Uterus (tissue), 4 donors: Measurements from ENCODE around the gene IGSF23. TPM values are rescaled to one million over a fixed set of nuclear protein-coding genes. Genes with fewer than 3 reads are reported as not detected.

ENCODE experiments used
- DNase-seq, 2 donors: peaks; one replicate each; pipeline ENCODE4 v3.0.0-alpha.2; 2019 to 2020
- H3K27ac ChIP-seq, 2 donors: fragments of 200-600 bp; sonication (generic); 1 replicate in 1 of 2; 2 replicates in 1 of 2; pipeline ENCODE4 v1.5.1; 2016 to 2018
- H3K27me3 ChIP-seq, 2 donors: fragments of 200-600 bp; sonication (generic); one replicate each; pipeline ENCODE4 v1.5.1; 2018 to 2019; ENCODE audit warnings: control low read depth in 1 of 2
- H3K36me3 ChIP-seq, 2 donors: fragments of 200-600 bp; sonication (generic); one replicate each; pipeline ENCODE4 v1.5.1; 2019; ENCODE audit warnings: control low read depth in 1 of 2
- H3K4me1 ChIP-seq, 2 donors: fragments of 200-600 bp; sonication (generic); one replicate each; pipeline ENCODE4 v1.5.1; 2018 to 2019; ENCODE audit warnings: control low read depth in 1 of 2
- H3K4me3 ChIP-seq, 2 donors: fragments of 200-600 bp; sonication (generic); 1 replicate in 1 of 2; 2 replicates in 1 of 2; pipeline ENCODE4 v1.5.1; 2018 to 2019; ENCODE audit warnings: mild to moderate bottlenecking in 1 of 2
- H3K9me3 ChIP-seq, 2 donors: fragments of 200-600 bp; sonication (generic); one replicate each; pipeline ENCODE4 v1.5.1; 2019; ENCODE audit warnings: control low read depth in 1 of 2
- CTCF ChIP-seq, 4 experiments: fragments of 200-600 bp in 2 of 4; fragments of 450-650 bp in 2 of 4; sonication (generic) in 2 of 4; IDR thresholded peaks; one replicate each; pipeline ENCODE4 v1.5.1; 2016 to 2019; ENCODE audit warnings: antibody characterized with exemption in 4 of 4, mild to moderate bottlenecking in 2 of 4, moderate library complexity in 1 of 4
- POLR2A ChIP-seq, 2 donors: fragments of 450-650 bp; IDR thresholded peaks; one replicate each; pipeline ENCODE4 v1.6.1; 2016; ENCODE audit warnings: antibody characterized with exemption in 2 of 2, mild to moderate bottlenecking in 1 of 2, moderate library complexity in 1 of 2
- intact Hi-C: fragments of 100-400 bp; cut with DNase I; formaldehyde crosslinking; loops from one replicate; pipeline ENCODE4 v1.15.1; 2023; ENCODE audit warnings: low total_unique reads
- total RNA-seq, 4 donors: library from RNA; depleted of rRNA in 3 of 4; stranded (reverse); fragments of >200 nt in 3 of 4; gene quantifications; one replicate each; pipeline versions ENCODE4 v1.1.0 to v1.2.4, GENCODE V29; 2014 to 2023
- donor health status: DM: yes; HTN: yes; CAD: no.

IGSF23 gene
- total RNA-seq, 4 donors from 2014 or later = not detected

GRCh38 chr19:44661205-44661604, 47.8 kb downstream of the IGSF23 start:
- H3K27me3 ChIP-seq = no peaks in the 10 kb centered on the region
- intact Hi-C loops = no loop called here

DNA sequence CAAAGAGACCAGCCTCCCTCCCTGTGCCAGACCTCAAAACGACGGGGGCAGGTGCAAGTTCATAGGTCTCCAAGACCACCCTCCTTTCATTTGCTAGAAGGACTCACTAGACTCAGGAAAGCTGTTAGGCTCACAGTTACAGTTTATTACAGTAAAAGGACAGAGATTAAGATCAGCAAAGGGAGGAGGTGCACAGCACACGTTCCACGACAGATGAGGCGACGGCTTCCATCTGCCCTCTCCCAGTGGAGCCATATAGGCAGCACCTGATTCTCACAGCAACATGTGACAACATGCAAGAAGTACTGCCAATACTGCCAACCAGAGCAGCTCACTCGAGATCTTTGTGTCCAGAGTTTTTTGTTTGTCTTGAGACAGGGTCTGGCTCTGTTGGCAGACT, 48.5 kb downstream of the IGSF23 start:
- Histone ChIP-seq H3K4me1 (no peaks in the 10 kb centered on the region), H3K27ac (no peak overlapping the region), H3K36me3 (no peaks in the 10 kb centered on the region), H3K27me3 (no peaks in the 10 kb centered on the region), H3K9me3 (no peaks in the 10 kb centered on the region), H3K4me3 (no peak overlapping the region)
- no peak for TF ChIP-seq POLR2A (IDR thresholded peaks at IDR 0.05)
- no peak for TF ChIP-seq CTCF (IDR thresholded peaks at IDR 0.05)
- DNase-seq = no peak
- intact Hi-C loops = no loop called here

More at GRCh38 chr19:44661205-44661604, 47.8 kb downstream of the IGSF23 start:
- Histone ChIP-seq H3K4me1 (no peaks in the 10 kb centered on the region), H3K36me3 (no peaks in the 10 kb centered on the region), H3K9me3 (no peaks in the 10 kb centered on the region), H3K27ac (no peak overlapping the region), H3K4me3 (no peak overlapping the region)
- TF ChIP-seq POLR2A (IDR thresholded peaks at IDR 0.05) = no peak
- TF ChIP-seq CTCF (IDR thresholded peaks at IDR 0.05) = no peak
- no peak for DNase-seq

GRCh38 chr19:44662691-44663385, 49.5 kb downstream of the IGSF23 start:
- intact Hi-C loops = no loop called here
- H3K36me3 ChIP-seq = no peaks in the 10 kb centered on the region
- H3K27me3 ChIP-seq = no peaks in the 10 kb centered on the region

GRCh38 chr19:44663996-44664395, 50.6 kb downstream of the IGSF23 start:
- no peaks in the 10 kb centered on the region for H3K4me1 ChIP-seq
- H3K27me3 ChIP-seq = no peaks in the 10 kb centered on the region
- TF ChIP-seq POLR2A (IDR thresholded peaks at IDR 0.05) (no peak), CTCF (IDR thresholded peaks at IDR 0.05) (no peak)
- no peak overlapping the region for H3K4me3 ChIP-seq
- no peak for DNase-seq
- H3K27ac ChIP-seq = no peak overlapping the region
- H3K9me3 ChIP-seq = no peaks in the 10 kb centered on the region
- intact Hi-C loops = no loop called here
- H3K36me3 ChIP-seq = no peaks in the 10 kb centered on the region

More at GRCh38 chr19:44662691-44663385, 49.5 kb downstream of the IGSF23 start:
- no peak for TF ChIP-seq POLR2A (IDR thresholded peaks at IDR 0.05)
- H3K9me3 ChIP-seq = no peaks in the 10 kb centered on the region
- no peak overlapping the region for H3K27ac ChIP-seq
- DNase-seq = no peak
- H3K4me1 ChIP-seq = no peaks in the 10 kb centered on the region
- H3K4me3 ChIP-seq = no peak overlapping the region

- no peak for DNase-seq
- Histone ChIP-seq H3K36me3 (no peaks in the 10 kb centered on the region), H3K27me3 (no peaks in the 10 kb centered on the region), H3K4me1 (no peaks in the 10 kb centered on the region), H3K9me3 (no peaks in the 10 kb centered on the region), H3K27ac (no peak overlapping the region), H3K4me3 (no peak overlapping the region)
- intact Hi-C loops = no loop called here
- TF ChIP-seq CTCF (IDR thresholded peaks at IDR 0.05) = no peak
Measured at GRCh38 chr19:44664976-44665375, 51.6 kb downstream of the IGSF23 start.
